ENCODE measurements around the gene OSBPL2. TPM values are rescaled to one million over a fixed set of nuclear protein-coding genes. Genes with fewer than 3 reads are reported as not detected.

Gene OSBPL2
- total and polyA plus RNA-seq, 2 donors (not counting 1 experiment from before 2014, with no cell fraction given) = 13.3 to 27.9 TPM

- Histone ChIP-seq H3K9ac (ENCODE audit: insufficient read depth, low read length) (no peak overlapping the region), H2AFZ (ENCODE audit: low read length) (no peak overlapping the region), H3K36me3 (ENCODE audit: control insufficient read depth, insufficient read depth, low read length) (peaks cover 10% of the 10 kb centered on the region), H3K9me3 (ENCODE audit: control insufficient read depth, insufficient read depth, low read depth, low read length) (no peaks in the 10 kb centered on the region), H3K4me1 (ENCODE audit: control insufficient read depth, extremely low read depth, insufficient read depth, low read length) (no peaks in the 10 kb centered on the region), H3K79me2 (ENCODE audit: control insufficient read depth, insufficient read depth, low read length) (no peaks in the 10 kb centered on the region), H3K4me2 (ENCODE audit: extremely low read depth, insufficient read depth, low read length) (no peak overlapping the region), H4K20me1 (ENCODE audit: control insufficient read depth, extremely low read depth, insufficient read depth, low read length) (no peaks in the 10 kb centered on the region), H3K4me3 (replicated peaks in 1 of 4; ENCODE audit: control extremely low read depth in 1 of 4, insufficient read depth in 1 of 4, low read depth in 3 of 4, low read length in 4 of 4) (no peak overlapping the region), H3K27me3 (ENCODE audit: control insufficient read depth, insufficient read depth, low read length) (no peaks in the 10 kb centered on the region), H3K27ac (ENCODE audit: insufficient read depth, low read length) (no peak overlapping the region)
- TF ChIP-seq EZH2 (IDR thresholded peaks at IDR 0.05; ENCODE audit: low read length, missing control alignments) (no peak), CTCF (conservative IDR thresholded peaks at IDR 0.05 in 1 of 2, IDR thresholded peaks at IDR 0.05 in 1 of 2; ENCODE audit: low read depth in 1 of 2, low read length in 2 of 2) (no peak)
- DNase-seq (ENCODE audit: low read depth in 2 of 2) = no peak
Measured at GRCh38 chr20:62289898-62290297, 51.6 kb downstream of the OSBPL2 start.

GRCh38 chr20:62291251-62292066 lies 53.1 kb downstream of the OSBPL2 start:
- Histone ChIP-seq H3K27me3 (ENCODE audit: control insufficient read depth, insufficient read depth, low read length) (no peaks in the 10 kb centered on the region), H2AFZ (ENCODE audit: low read length) (no peak overlapping the region), H3K4me3 (replicated peaks in 1 of 4; ENCODE audit: control extremely low read depth in 1 of 4, insufficient read depth in 1 of 4, low read depth in 3 of 4, low read length in 4 of 4) (no peak overlapping the region), H4K20me1 (ENCODE audit: control insufficient read depth, extremely low read depth, insufficient read depth, low read length) (no peaks in the 10 kb centered on the region), H3K36me3 (ENCODE audit: control insufficient read depth, insufficient read depth, low read length) (peaks cover 9% of the 10 kb centered on the region), H3K4me1 (ENCODE audit: control insufficient read depth, extremely low read depth, insufficient read depth, low read length) (no peaks in the 10 kb centered on the region), H3K79me2 (ENCODE audit: control insufficient read depth, insufficient read depth, low read length) (no peaks in the 10 kb centered on the region), H3K27ac (ENCODE audit: insufficient read depth, low read length) (no peak overlapping the region), H3K9ac (ENCODE audit: insufficient read depth, low read length) (no peak overlapping the region), H3K4me2 (ENCODE audit: extremely low read depth, insufficient read depth, low read length) (no peak overlapping the region), H3K9me3 (ENCODE audit: control insufficient read depth, insufficient read depth, low read depth, low read length) (no peaks in the 10 kb centered on the region)
- DNase-seq (ENCODE audit: low read depth in 2 of 2) = no peak
- TF ChIP-seq EZH2 (IDR thresholded peaks at IDR 0.05; ENCODE audit: low read length, missing control alignments) (no peak), CTCF (conservative IDR thresholded peaks at IDR 0.05 in 1 of 2, IDR thresholded peaks at IDR 0.05 in 1 of 2; ENCODE audit: low read depth in 1 of 2, low read length in 2 of 2) (no peak)

GRCh38 chr20:62292108-62292507 lies 53.8 kb downstream of the OSBPL2 start:
- no peak for DNase-seq (ENCODE audit: low read depth in 2 of 2)
- H3K36me3 ChIP-seq (ENCODE audit: control insufficient read depth, insufficient read depth, low read length) = peaks cover 7% of the 10 kb centered on the region
- no peaks in the 10 kb centered on the region for H4K20me1 ChIP-seq (ENCODE audit: control insufficient read depth, extremely low read depth, insufficient read depth, low read length)
- no peaks in the 10 kb centered on the region for H3K4me1 ChIP-seq (ENCODE audit: control insufficient read depth, extremely low read depth, insufficient read depth, low read length)
- no peak overlapping the region for H3K9ac ChIP-seq (ENCODE audit: insufficient read depth, low read length)
- no peak overlapping the region for H3K4me3 ChIP-seq (replicated peaks in 1 of 4; ENCODE audit: control extremely low read depth in 1 of 4, insufficient read depth in 1 of 4, low read depth in 3 of 4, low read length in 4 of 4)
- no peaks in the 10 kb centered on the region for H3K9me3 ChIP-seq (ENCODE audit: control insufficient read depth, insufficient read depth, low read depth, low read length)
- no peak overlapping the region for H3K27ac ChIP-seq (ENCODE audit: insufficient read depth, low read length)
- no peak overlapping the region for H2AFZ ChIP-seq (ENCODE audit: low read length)
- H3K27me3 ChIP-seq (ENCODE audit: control insufficient read depth, insufficient read depth, low read length) = no peaks in the 10 kb centered on the region
- H3K79me2 ChIP-seq (ENCODE audit: control insufficient read depth, insufficient read depth, low read length) = no peaks in the 10 kb centered on the region
- TF ChIP-seq EZH2 (IDR thresholded peaks at IDR 0.05; ENCODE audit: low read length, missing control alignments) = no peak
- no peak for TF ChIP-seq CTCF (conservative IDR thresholded peaks at IDR 0.05 in 1 of 2, IDR thresholded peaks at IDR 0.05 in 1 of 2; ENCODE audit: low read depth in 1 of 2, low read length in 2 of 2)
- H3K4me2 ChIP-seq (ENCODE audit: extremely low read depth, insufficient read depth, low read length) = no peak overlapping the region
